ENCODE data around the gene PCSK9. TPM values are rescaled to one million over a fixed set of nuclear protein-coding genes. Genes with fewer than 3 reads are reported as not detected.
A peak's percentile ranks its signal among the peaks of the same experiment; 100 is the strongest.

Gene PCSK9
- total RNA-seq, 1 experiment from 2014 or later = not detected

DNA sequence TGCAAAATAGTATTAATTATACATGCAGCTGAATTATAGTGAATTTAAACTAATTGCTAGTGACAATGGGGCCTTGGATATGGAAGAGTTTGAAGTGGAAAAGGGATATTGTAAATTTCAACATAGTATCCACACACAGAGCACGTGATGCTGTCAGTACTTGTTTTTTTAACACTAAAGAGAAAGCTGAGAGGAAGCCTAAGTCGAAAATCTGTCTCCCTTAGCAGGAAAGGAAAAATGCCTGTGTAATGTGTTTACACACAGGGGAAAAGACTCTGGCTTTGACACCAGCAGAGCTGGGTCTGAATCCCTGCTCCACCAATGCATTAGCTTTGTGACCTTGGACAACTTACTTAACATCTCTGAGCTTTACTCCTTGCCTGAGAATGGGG is 42.6 kb downstream of the PCSK9 start:
- no peak for DNase-seq (ENCODE audit: unreplicated experiment)
- Mint-ChIP-seq H3K27ac (ENCODE audit: low read depth, unreplicated experiment) (peak overlapping the region; percentile 84), H3K9me3 (ENCODE audit: unreplicated experiment) (no peaks in the 10 kb centered on the region), H3K27me3 (ENCODE audit: insufficient read depth, unreplicated experiment) (no peaks in the 10 kb centered on the region), H3K36me3 (ENCODE audit: insufficient read depth, unreplicated experiment) (peaks cover 94% of the 10 kb centered on the region), H3K4me1 (ENCODE audit: insufficient read depth, unreplicated experiment) (peaks cover 6% of the 10 kb centered on the region), H3K4me3 (ENCODE audit: unreplicated experiment) (no peak overlapping the region)
- ChIA-PET POLR2A (interaction anchor here (0.9 kb wide), 1 partner anchor 13 kb away, joined by 4 read pairs; no protein-coding TSS in a partner anchor), CTCF (interaction anchor here (4.6 kb wide), 1 partner anchor 12 kb away, joined by 16 read pairs; no protein-coding TSS in a partner anchor)
- intact Hi-C loops (cut with micrococcal nuclease) = no loop called here
- no TSS peak for BruUV-seq (replicated peaks)
- TF ChIP-seq CTCF (IDR thresholded peaks at IDR 0.05; ENCODE audit: unreplicated experiment) = no peak

GRCh38 chr1:55084257-55084656 is 44.9 kb downstream of the PCSK9 start:
- Mint-ChIP-seq H3K9me3 (ENCODE audit: unreplicated experiment) (no peaks in the 10 kb centered on the region), H3K4me1 (ENCODE audit: insufficient read depth, unreplicated experiment) (peaks cover 6% of the 10 kb centered on the region), H3K36me3 (ENCODE audit: insufficient read depth, unreplicated experiment) (peaks cover 90% of the 10 kb centered on the region), H3K27me3 (ENCODE audit: insufficient read depth, unreplicated experiment) (no peaks in the 10 kb centered on the region), H3K4me3 (ENCODE audit: unreplicated experiment) (no peak overlapping the region), H3K27ac (ENCODE audit: low read depth, unreplicated experiment) (no peak overlapping the region)
- intact Hi-C loops (cut with micrococcal nuclease) = no loop called here
- CTCF ChIA-PET = interaction anchor here (1.3 kb wide), 1 partner anchor 13 kb away, joined by 4 read pairs; no protein-coding TSS in a partner anchor
- DNase-seq (ENCODE audit: unreplicated experiment) = no peak
- BruUV-seq (replicated peaks) = no TSS peak
- TF ChIP-seq CTCF (IDR thresholded peaks at IDR 0.05; ENCODE audit: unreplicated experiment) = no peak
- POLR2A ChIA-PET = interaction anchor here (1.4 kb wide), 1 partner anchor 17 kb away, joined by 3 read pairs; no protein-coding TSS in a partner anchor

- Mint-ChIP-seq H3K27me3 (ENCODE audit: insufficient read depth, unreplicated experiment) (no peaks in the 10 kb centered on the region), H3K9me3 (ENCODE audit: unreplicated experiment) (no peaks in the 10 kb centered on the region), H3K27ac (ENCODE audit: low read depth, unreplicated experiment) (peak overlapping the region; percentile 33), H3K36me3 (ENCODE audit: insufficient read depth, unreplicated experiment) (peaks cover 85% of the 10 kb centered on the region), H3K4me1 (ENCODE audit: insufficient read depth, unreplicated experiment) (no peaks in the 10 kb centered on the region), H3K4me3 (ENCODE audit: unreplicated experiment) (no peak overlapping the region)
- BruUV-seq (replicated peaks) = no TSS peak
- CTCF ChIA-PET = no interaction called here
- POLR2A ChIA-PET = no interaction called here
- no peak for TF ChIP-seq CTCF (IDR thresholded peaks at IDR 0.05; ENCODE audit: unreplicated experiment)
- no peak for DNase-seq (ENCODE audit: unreplicated experiment)
- intact Hi-C loops (cut with micrococcal nuclease) = no loop called here
These were observed 48.1 kb downstream of the PCSK9 start for GRCh38 chr1:55087439-55087838.

DNA sequence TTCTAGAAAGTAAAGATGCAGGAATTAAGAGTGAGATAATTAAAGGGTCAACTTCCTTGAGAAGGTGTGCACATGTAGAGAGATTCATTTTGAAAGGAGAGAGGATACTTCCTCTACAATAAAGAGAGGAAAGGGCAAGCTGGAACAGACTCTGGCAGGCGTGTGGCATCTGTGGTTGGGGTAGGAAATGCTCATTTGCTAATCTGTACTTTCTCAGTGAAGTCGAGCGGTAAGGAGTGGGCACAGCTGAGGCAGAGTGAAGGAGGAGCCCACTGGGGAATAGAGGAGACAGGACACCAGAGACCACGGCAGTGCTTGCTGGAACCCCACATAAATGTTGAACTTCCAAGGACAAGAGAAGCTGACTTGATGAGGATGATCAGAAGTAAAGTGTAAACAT is 49.1 kb downstream of the PCSK9 start:
- no peaks in the 10 kb centered on the region for H3K27me3 Mint-ChIP-seq (ENCODE audit: insufficient read depth, unreplicated experiment)
- intact Hi-C loops (cut with micrococcal nuclease) = no loop called here
- no peak for DNase-seq (ENCODE audit: unreplicated experiment)
- no peak overlapping the region for H3K27ac Mint-ChIP-seq (ENCODE audit: low read depth, unreplicated experiment)
- ChIA-PET CTCF (interaction anchor here (1.5 kb wide), 1 partner anchor 190 kb away, joined by 4 read pairs; no protein-coding TSS in a partner anchor), POLR2A (interaction anchor here (0.6 kb wide), 2 partner anchors 61 to 1513 kb away, joined by 3 read pairs; no protein-coding TSS in a partner anchor)
- TF ChIP-seq CTCF (IDR thresholded peaks at IDR 0.05; ENCODE audit: unreplicated experiment) = no peak
- H3K9me3 Mint-ChIP-seq (ENCODE audit: unreplicated experiment) = no peaks in the 10 kb centered on the region
- peaks cover 80% of the 10 kb centered on the region for H3K36me3 Mint-ChIP-seq (ENCODE audit: insufficient read depth, unreplicated experiment)
- H3K4me1 Mint-ChIP-seq (ENCODE audit: insufficient read depth, unreplicated experiment) = no peaks in the 10 kb centered on the region
- no TSS peak for BruUV-seq (replicated peaks)
- H3K4me3 Mint-ChIP-seq (ENCODE audit: unreplicated experiment) = no peak overlapping the region

Measured in MCF 10A (cell line).